GM06990 (cell line): ENCODE data around the gene KIF17.

Experiments
- DNase-seq: peaks from one replicate; pipeline ENCODE4 v3.0.0-alpha.2; 2011; ENCODE audit not compliant: insufficient read length; ENCODE audit errors: extremely low read depth
- H3K27me3 ChIP-seq: replicated peaks from 2 replicates; pipeline ENCODE4 v1.6.0; 2011; ENCODE audit warnings: low read length; ENCODE audit not compliant: control insufficient read depth, insufficient read depth
- H3K36me3 ChIP-seq: 2 replicates; pipeline ENCODE4 v1.5.1; 2011; ENCODE audit warnings: low read length; ENCODE audit not compliant: control insufficient read depth, insufficient read depth
- H3K4me3 ChIP-seq: replicated peaks from 2 replicates; pipeline ENCODE4 v1.5.1; 2011; ENCODE audit warnings: low read depth, mild to moderate bottlenecking, control low read depth, low read length
- CTCF ChIP-seq: IDR thresholded peaks from 2 replicates; pipeline ENCODE4 v1.5.1; 2011; ENCODE audit warnings: low read length, control low read depth, mild to moderate bottlenecking, inconsistent platforms; ENCODE audit not compliant: insufficient read depth, poor library complexity, severe bottlenecking

KIF17 gene

GRCh38 chr1:20685741-20686140 lies 32.1 kb downstream of the KIF17 start:
- TF ChIP-seq CTCF: no peak
- H3K27me3 ChIP-seq: no peaks in the 10 kb centered on the region; the same call in 1 of the 2 replicates
- H3K36me3 ChIP-seq: no peaks in the 10 kb centered on the region

GRCh38 chr1:20685099-20685662 lies 32.6 kb downstream of the KIF17 start:
- no peaks in the 10 kb centered on the region; the same call in 1 of the 2 replicates for H3K27me3 ChIP-seq
- no peak for TF ChIP-seq CTCF
- H3K4me3 ChIP-seq: no peak overlapping the region
- no peaks in the 10 kb centered on the region for H3K36me3 ChIP-seq
- DNase-seq: no peak

More at GRCh38 chr1:20685741-20686140, 32.1 kb downstream of the KIF17 start:
- H3K4me3 ChIP-seq: no peak overlapping the region
- DNase-seq: no peak

GRCh38 chr1:20684651-20685050 lies 33.2 kb downstream of the KIF17 start:
- Histone ChIP-seq H3K36me3 (no peaks in the 10 kb centered on the region), H3K4me3 (no peak overlapping the region), H3K27me3 (no peaks in the 10 kb centered on the region; the same call in 1 of the 2 replicates)
- no peak for TF ChIP-seq CTCF
- no peak for DNase-seq

- no peak for DNase-seq
- no peaks in the 10 kb centered on the region; the same call in 1 of the 2 replicates for H3K27me3 ChIP-seq
- no peak for TF ChIP-seq CTCF
- H3K36me3 ChIP-seq: no peaks in the 10 kb centered on the region
- H3K4me3 ChIP-seq: no peak overlapping the region
Observed at GRCh38 chr1:20684050-20684620, 33.7 kb downstream of the KIF17 start.

- no peak overlapping the region for H3K4me3 ChIP-seq
- H3K27me3 ChIP-seq: no peaks in the 10 kb centered on the region; the same call in 1 of the 2 replicates
- no peak for DNase-seq
- TF ChIP-seq CTCF: no peak
- no peaks in the 10 kb centered on the region for H3K36me3 ChIP-seq
Observed at GRCh38 chr1:20683614-20684013, 34.2 kb downstream of the KIF17 start.
